HG03196 (cell line): Measurements from ENCODE around the gene ARHGAP23.

Experiments used
- ATAC-seq: cut with Tn5 transposase; IDR thresholded peaks from one replicate; pipeline ENCODE4 v1.9.1; 2021; ENCODE audit not compliant: unreplicated experiment

ARHGAP23 gene

GRCh38 chr17:38440614-38441397 is 12.5 kb downstream of the ARHGAP23 start:
- ATAC-seq = no peak

GRCh38 chr17:38441429-38442061 is 13.3 kb downstream of the ARHGAP23 start:
- ATAC-seq = no peak

GRCh38 chr17:38442548-38442947 is 14.3 kb downstream of the ARHGAP23 start:
- ATAC-seq = no peak

GRCh38 chr17:38443356-38444031 is 15.2 kb downstream of the ARHGAP23 start:
- no peak for ATAC-seq

GRCh38 chr17:38444151-38444550 is 15.9 kb downstream of the ARHGAP23 start:
- no peak for ATAC-seq

- ATAC-seq = no peak
Measured at GRCh38 chr17:38447502-38448085, 19.3 kb downstream of the ARHGAP23 start.

GRCh38 chr17:38448208-38448771 is 20.0 kb downstream of the ARHGAP23 start:
- no peak for ATAC-seq

GRCh38 chr17:38449364-38449763 is 21.1 kb downstream of the ARHGAP23 start:
- no peak for ATAC-seq

GRCh38 chr17:38450557-38451029 is 22.3 kb downstream of the ARHGAP23 start:
- no peak for ATAC-seq

GRCh38 chr17:38451030-38451839 is 23.0 kb downstream of the ARHGAP23 start:
- ATAC-seq = no peak

GRCh38 chr17:38451840-38452529 is 23.7 kb downstream of the ARHGAP23 start:
- no peak for ATAC-seq

- no peak for ATAC-seq
Measured at GRCh38 chr17:38452719-38453118, 24.5 kb downstream of the ARHGAP23 start.

GRCh38 chr17:38453951-38454421 is 25.7 kb downstream of the ARHGAP23 start:
- no peak for ATAC-seq

- ATAC-seq = no peak
Measured at GRCh38 chr17:38454532-38454931, 26.3 kb downstream of the ARHGAP23 start.

- no peak for ATAC-seq
Measured at GRCh38 chr17:38455288-38455915, 27.1 kb downstream of the ARHGAP23 start.

- ATAC-seq = no peak
Measured at GRCh38 chr17:38456031-38456815, 28.0 kb downstream of the ARHGAP23 start.

- no peak for ATAC-seq
Measured at GRCh38 chr17:38457577-38458371, 29.5 kb downstream of the ARHGAP23 start.

GRCh38 chr17:38458521-38458920 is 30.3 kb downstream of the ARHGAP23 start:
- ATAC-seq = no peak
